Measurements from ENCODE around the gene CDC42BPB.

DNA sequence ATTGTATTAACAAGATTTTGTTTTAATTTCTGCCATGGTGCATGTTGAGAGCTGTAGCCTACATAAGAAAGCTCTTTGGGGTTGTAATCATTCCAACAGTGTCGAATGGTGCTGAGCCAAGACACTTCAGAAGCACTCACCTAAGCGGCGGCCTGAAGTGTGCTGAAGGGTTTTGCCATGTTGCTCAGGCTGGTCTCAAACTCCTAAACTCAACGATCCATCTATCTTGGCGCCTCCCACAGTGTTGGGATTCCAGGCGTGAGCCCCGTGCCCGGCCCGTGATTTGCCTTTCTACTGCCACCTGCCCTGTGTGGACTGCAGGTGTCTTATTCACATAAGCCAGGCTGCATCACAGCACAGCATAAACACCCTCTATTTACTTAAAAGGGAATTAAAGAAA, 86.0 kb downstream of the CDC42BPB start:
- TF ChIP-seq POLR2A (IDR thresholded peaks at IDR 0.05) (no peak), CTCF (IDR thresholded peaks at IDR 0.05) (no peak)

Measured in vagina (tissue), 2 donors.